Brain microvascular endothelial cell (primary cell): ENCODE data around the gene PYY.

ENCODE experiments used
- DNase-seq: peaks from one replicate; pipeline ENCODE4 v3.0.0-alpha.2; 2020
- H3K27ac ChIP-seq: fragments of 250-450 bp; sonication (Bioruptor Pico); 2 replicates; pipeline ENCODE4 v1.5.1; 2020; ENCODE audit warnings: mild to moderate bottlenecking, moderate library complexity
- H3K27me3 ChIP-seq: fragments of 250-450 bp; sonication (Bioruptor Pico); replicated peaks from 2 replicates; pipeline ENCODE4 v1.5.1; 2020; ENCODE audit warnings: mild to moderate bottlenecking
- H3K36me3 ChIP-seq: fragments of 250-450 bp; sonication (Bioruptor Pico); replicated peaks from 2 replicates; pipeline ENCODE4 v1.5.1; 2020; ENCODE audit warnings: mild to moderate bottlenecking
- H3K4me3 ChIP-seq: 2 replicates; pipeline ENCODE4 v1.5.1; 2011; ENCODE audit warnings: low read depth, mild to moderate bottlenecking, control low read depth, low read length, moderate library complexity
- CTCF ChIP-seq: IDR thresholded peaks from 2 replicates; pipeline ENCODE4 v1.5.1; 2011; ENCODE audit warnings: low read depth, mild to moderate bottlenecking, moderate library complexity, low read length, control low read depth, inconsistent platforms; ENCODE audit errors: missing control alignments
- in situ Hi-C: cut with HindIII; loops from 2 replicates; pipeline ENCODE4 v1.10.0; 2017; ENCODE audit warnings: low sequenced_read_pairs, low pct_ligation_motif_present

PYY gene

DNA sequence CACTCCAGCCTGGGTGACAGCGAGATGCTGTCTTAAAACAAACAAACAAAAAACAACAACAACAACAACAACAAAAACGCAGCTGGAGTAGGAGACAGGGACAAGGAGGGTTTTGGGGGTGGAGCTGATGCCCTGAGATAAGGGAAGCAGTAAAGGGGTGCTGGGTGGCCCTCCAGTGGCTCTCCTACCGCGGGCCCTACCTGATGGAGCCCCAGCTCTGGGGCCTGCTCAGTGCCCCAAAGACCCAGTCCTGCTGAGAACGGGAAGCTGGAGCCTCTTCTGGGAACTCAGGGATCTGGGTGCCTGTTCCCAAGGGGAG is 29.4 kb upstream of the PYY start:
- in situ Hi-C loops = no loop called here
- Histone ChIP-seq H3K27me3 (peaks cover 24% of the 10 kb centered on the region), H3K4me3 (no peak overlapping the region), H3K36me3 (no peaks in the 10 kb centered on the region), H3K27ac (no peak overlapping the region)
- no peak for DNase-seq
- TF ChIP-seq CTCF = no peak

- no peak for DNase-seq
- Histone ChIP-seq H3K36me3 (no peaks in the 10 kb centered on the region), H3K27me3 (peaks cover 32% of the 10 kb centered on the region), H3K27ac (no peak overlapping the region), H3K4me3 (no peak overlapping the region)
- TF ChIP-seq CTCF = no peak
- in situ Hi-C loops = no loop called here
These were observed 28.4 kb upstream of the PYY start for GRCh38 chr17:43982171-43982570.

- no peak for DNase-seq
- Histone ChIP-seq H3K4me3 (no peak overlapping the region), H3K36me3 (no peaks in the 10 kb centered on the region), H3K27ac (no peak overlapping the region), H3K27me3 (peaks cover 38% of the 10 kb centered on the region)
- TF ChIP-seq CTCF = no peak
- in situ Hi-C loops = no loop called here
These were observed 25.9 kb upstream of the PYY start for GRCh38 chr17:43979671-43980070.

DNA sequence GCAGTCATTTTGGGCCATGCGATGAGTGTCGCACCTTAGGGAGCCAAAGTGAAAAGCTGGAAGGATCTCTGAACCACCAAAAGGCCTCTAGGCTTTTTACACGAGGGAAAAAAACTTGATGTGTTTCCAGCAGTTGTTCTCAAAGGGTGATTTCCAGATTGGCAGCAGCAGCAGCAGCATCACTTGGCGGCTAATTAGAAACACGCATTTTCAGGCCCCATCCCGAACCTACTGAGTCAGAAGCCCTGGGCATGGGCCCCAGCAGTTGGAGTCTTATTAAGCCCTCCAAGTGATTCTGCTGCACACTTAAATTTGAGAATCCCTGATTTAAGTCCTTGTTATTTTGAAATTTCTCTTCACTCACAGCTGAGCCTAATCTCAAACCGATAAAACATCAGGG is 25.3 kb upstream of the PYY start:
- in situ Hi-C loops = no loop called here
- H3K27ac ChIP-seq = no peak overlapping the region
- H3K4me3 ChIP-seq = no peak overlapping the region
- no peak for TF ChIP-seq CTCF
- H3K27me3 ChIP-seq = peaks cover 44% of the 10 kb centered on the region
- DNase-seq = no peak
- no peaks in the 10 kb centered on the region for H3K36me3 ChIP-seq

DNA sequence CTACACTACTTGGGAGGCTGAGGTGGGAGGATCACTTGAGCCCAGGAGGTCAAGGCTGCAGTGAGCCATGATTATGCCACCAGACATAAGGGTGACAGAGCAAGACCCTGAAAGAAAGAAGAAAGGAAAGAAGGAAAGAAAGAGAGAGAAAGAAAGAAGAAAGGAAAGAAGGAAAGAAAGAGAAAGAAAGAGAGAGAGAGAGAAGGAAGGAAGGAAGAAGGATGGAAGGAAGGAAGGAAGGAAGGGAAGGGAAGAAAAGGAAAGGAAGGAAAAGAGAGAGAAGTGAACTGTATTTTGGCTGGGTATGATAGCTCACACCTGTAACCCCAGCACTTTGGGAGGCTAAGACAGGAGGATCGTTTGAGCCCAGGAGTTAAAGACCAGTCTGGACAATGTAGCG is 24.3 kb upstream of the PYY start:
- no peaks in the 10 kb centered on the region for H3K36me3 ChIP-seq
- TF ChIP-seq CTCF = no peak
- no peak overlapping the region for H3K27ac ChIP-seq
- H3K4me3 ChIP-seq = no peak overlapping the region
- peaks cover 38% of the 10 kb centered on the region for H3K27me3 ChIP-seq
- no peak for DNase-seq
- in situ Hi-C loops = no loop called here

DNA sequence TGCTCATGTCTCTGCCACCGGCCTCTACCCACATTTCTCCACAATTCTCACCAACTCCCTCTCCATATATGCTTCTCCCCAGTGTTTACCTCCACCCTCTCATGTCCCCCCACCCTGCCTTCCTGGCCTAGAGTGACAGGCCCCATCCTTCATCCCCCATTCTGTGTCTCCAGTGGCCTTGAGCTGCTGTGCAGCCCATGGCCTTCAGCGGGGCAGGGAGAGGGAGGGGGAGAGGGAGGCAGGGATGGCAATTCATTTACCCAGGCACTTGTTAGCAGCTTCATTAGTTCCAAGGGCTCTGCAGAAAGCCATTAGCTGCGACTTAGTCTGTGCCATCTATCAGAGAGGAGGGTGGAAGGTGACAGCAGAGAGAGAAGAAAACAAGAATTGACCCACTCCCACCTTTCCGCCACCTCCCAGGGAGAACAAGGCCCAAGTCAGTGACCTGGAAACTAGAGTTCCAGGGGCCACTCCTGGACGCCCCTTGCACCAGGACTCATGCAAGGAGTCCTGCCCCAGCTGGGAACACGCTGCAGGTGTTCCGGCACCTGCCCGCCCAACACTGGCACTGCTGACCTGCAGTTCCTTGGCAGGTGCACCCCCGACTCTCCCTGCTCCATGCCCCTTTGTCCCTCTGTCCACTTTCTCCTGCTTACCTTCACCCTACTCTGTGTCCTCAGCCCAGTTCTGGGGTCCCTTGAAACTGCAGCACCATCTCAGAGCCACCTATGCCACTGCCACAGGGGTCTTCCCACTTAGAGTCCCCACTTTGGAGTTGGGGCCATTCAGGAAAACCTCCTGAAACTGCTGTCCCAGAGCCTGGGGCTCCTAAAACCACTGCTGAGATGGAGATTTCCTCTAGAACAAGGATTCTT is 23.5 kb upstream of the PYY start:
- H3K36me3 ChIP-seq = no peaks in the 10 kb centered on the region
- no peak overlapping the region for H3K27ac ChIP-seq
- TF ChIP-seq CTCF = no peak
- DNase-seq = no peak
- H3K27me3 ChIP-seq = peaks cover 33% of the 10 kb centered on the region
- in situ Hi-C loops = no loop called here
- H3K4me3 ChIP-seq = no peak overlapping the region
